ENCODE measurements around the gene RAB3B. TPM values are rescaled to one million over a fixed set of nuclear protein-coding genes. Genes with fewer than 3 reads are reported as not detected.

Gene RAB3B
- total RNA-seq, 6 donors from 2014 or later, result under 0.01 to 1.2 (median 0.12) TPM; not detected in 2

- DNase-seq, result no peak
- no peak for ATAC-seq (ENCODE audit: low FRiP score in 2 of 2)
- no peaks in the 10 kb centered on the region for H3K27me3 ChIP-seq
These were observed 8.9 kb downstream of the RAB3B start for GRCh38 chr1:51981555-51981954.

GRCh38 chr1:51978099-51978498 lies 12.4 kb downstream of the RAB3B start:
- no peak for ATAC-seq (ENCODE audit: low FRiP score in 2 of 2)
- H3K36me3 ChIP-seq, result no peaks in the 10 kb centered on the region
- no peak for DNase-seq
- no peak for TF ChIP-seq POLR2AphosphoS5 (IDR thresholded peaks at IDR 0.05)
- no peak for TF ChIP-seq CTCF (IDR thresholded peaks at IDR 0.05)
- no peak for TF ChIP-seq POLR2A (IDR thresholded peaks at IDR 0.05)
- no peak for TF ChIP-seq EP300 (IDR thresholded peaks at IDR 0.05)
- H3K4me3 ChIP-seq, result no peak overlapping the region
- H3K27me3 ChIP-seq, result no peaks in the 10 kb centered on the region
- no peaks in the 10 kb centered on the region for H3K4me1 ChIP-seq
- no peak overlapping the region for H3K27ac ChIP-seq
- H3K9me3 ChIP-seq, result no peaks in the 10 kb centered on the region

More at GRCh38 chr1:51981555-51981954, 8.9 kb downstream of the RAB3B start:
- H3K36me3 ChIP-seq, result no peaks in the 10 kb centered on the region
- H3K4me1 ChIP-seq, result no peaks in the 10 kb centered on the region
- no peaks in the 10 kb centered on the region for H3K9me3 ChIP-seq
- H3K27ac ChIP-seq, result no peak overlapping the region
- TF ChIP-seq CTCF (IDR thresholded peaks at IDR 0.05) (no peak), POLR2AphosphoS5 (IDR thresholded peaks at IDR 0.05) (no peak), EP300 (IDR thresholded peaks at IDR 0.05) (no peak), POLR2A (IDR thresholded peaks at IDR 0.05) (no peak)
- 94% methylated on average over 1 of the region's 1 CpG for WGBS, 2 donors
- H3K4me3 ChIP-seq, result no peak overlapping the region

- TF ChIP-seq EP300 (IDR thresholded peaks at IDR 0.05) (no peak), POLR2AphosphoS5 (IDR thresholded peaks at IDR 0.05) (no peak), POLR2A (IDR thresholded peaks at IDR 0.05) (no peak), CTCF (IDR thresholded peaks at IDR 0.05) (no peak)
- Histone ChIP-seq H3K4me1 (no peaks in the 10 kb centered on the region), H3K36me3 (no peaks in the 10 kb centered on the region), H3K27me3 (no peaks in the 10 kb centered on the region), H3K9me3 (no peaks in the 10 kb centered on the region), H3K27ac (no peak overlapping the region), H3K4me3 (no peak overlapping the region)
- ATAC-seq (ENCODE audit: low FRiP score in 2 of 2) (no peak), DNase-seq (no peak)
- 87 to 88% methylated on average over 12 of the region's 12 CpGs for WGBS, 2 donors
These were observed 13.5 kb downstream of the RAB3B start for GRCh38 chr1:51976846-51977602.

GRCh38 chr1:51973587-51974474 lies 16.7 kb downstream of the RAB3B start:
- ATAC-seq (ENCODE audit: low FRiP score in 2 of 2) (no peak), DNase-seq (no peak)
- no peaks in the 10 kb centered on the region for H3K27me3 ChIP-seq
- no peak overlapping the region for H3K27ac ChIP-seq
- H3K36me3 ChIP-seq, result no peaks in the 10 kb centered on the region
- TF ChIP-seq CTCF (IDR thresholded peaks at IDR 0.05) (no peak), EP300 (IDR thresholded peaks at IDR 0.05) (no peak), POLR2AphosphoS5 (IDR thresholded peaks at IDR 0.05) (no peak), POLR2A (IDR thresholded peaks at IDR 0.05) (no peak)
- H3K9me3 ChIP-seq, result no peaks in the 10 kb centered on the region
- no peak overlapping the region for H3K4me3 ChIP-seq
- WGBS, 2 donors, result 86 to 92% methylated on average over 1 of the region's 1 CpG
- no peaks in the 10 kb centered on the region for H3K4me1 ChIP-seq

Data from upper lobe of left lung (tissue), 6 donors.